HG03565 (cell line): ENCODE data around the gene EXOC6B.
"Not testable (repeated sequence)": the region's sequence is repeated elsewhere in the genome, so short reads cannot be mapped to it uniquely, and the experiment has no call there.

Experiments
- ATAC-seq: cut with Tn5 transposase; IDR thresholded peaks from one replicate; pipeline ENCODE4 v1.9.1; 2021; ENCODE audit warnings: mild to moderate bottlenecking, moderate library complexity; ENCODE audit not compliant: unreplicated experiment

The EXOC6B gene

GRCh38 chr2:72619626-72620025 is 206.2 kb downstream of the EXOC6B start:
- no peak for ATAC-seq

GRCh38 chr2:72613931-72614330 is 211.9 kb downstream of the EXOC6B start:
- ATAC-seq = no peak

- ATAC-seq = no peak
Measured at GRCh38 chr2:72612614-72613160, 213.1 kb downstream of the EXOC6B start.

GRCh38 chr2:72607189-72607588 is 218.6 kb downstream of the EXOC6B start:
- ATAC-seq = no peak

- no peak for ATAC-seq
Measured at GRCh38 chr2:72605836-72606442, 219.9 kb downstream of the EXOC6B start.

- ATAC-seq = no peak
Measured at GRCh38 chr2:72604468-72604867, 221.4 kb downstream of the EXOC6B start.

- ATAC-seq = no peak
Measured at GRCh38 chr2:72603481-72603880, 222.4 kb downstream of the EXOC6B start.

GRCh38 chr2:72602711-72603110 is 223.1 kb downstream of the EXOC6B start:
- no peak for ATAC-seq

- ATAC-seq = no peak
Measured at GRCh38 chr2:72602095-72602494, 223.7 kb downstream of the EXOC6B start.

GRCh38 chr2:72583836-72584235 is 242.0 kb downstream of the EXOC6B start:
- ATAC-seq = not testable (repeated sequence)

- no peak for ATAC-seq
Measured at GRCh38 chr2:72583376-72583775, 242.5 kb downstream of the EXOC6B start.

- ATAC-seq = no peak
Measured at GRCh38 chr2:72581560-72582181, 244.2 kb downstream of the EXOC6B start.

GRCh38 chr2:72579591-72580180 is 246.1 kb downstream of the EXOC6B start:
- ATAC-seq = no peak

GRCh38 chr2:72576861-72577260 is 249.0 kb downstream of the EXOC6B start:
- no peak for ATAC-seq

GRCh38 chr2:72576459-72576858 is 249.4 kb downstream of the EXOC6B start:
- no peak for ATAC-seq

- no peak for ATAC-seq
Measured at GRCh38 chr2:72574886-72575285, 250.9 kb downstream of the EXOC6B start.

GRCh38 chr2:72573232-72573631 is 252.6 kb downstream of the EXOC6B start:
- ATAC-seq = no peak

GRCh38 chr2:72572501-72572900 is 253.3 kb downstream of the EXOC6B start:
- ATAC-seq = no peak

- ATAC-seq = no peak
Measured at GRCh38 chr2:72570413-72570812, 255.4 kb downstream of the EXOC6B start.

GRCh38 chr2:72562451-72563153 is 263.2 kb downstream of the EXOC6B start:
- ATAC-seq = no peak

- no peak for ATAC-seq
Measured at GRCh38 chr2:72561621-72562318, 264.1 kb downstream of the EXOC6B start.
